NCI-H187 (cell line): ENCODE results near the gene HS1BP3.

Experiments used
- DNase-seq, 2 experiments: peaks; one replicate each; lab custom pipeline; 2025; lab: John Stamatoyannopoulos, UW

HS1BP3 gene

GRCh38 chr2:20629581-20630171, 21.2 kb downstream of the HS1BP3 start:
- no peak for DNase-seq

- DNase-seq = no peak
Observed at GRCh38 chr2:20629181-20629580, 21.7 kb downstream of the HS1BP3 start.

- no peak for DNase-seq
Observed at GRCh38 chr2:20627712-20628380, 23.1 kb downstream of the HS1BP3 start.

- no peak for DNase-seq
Observed at GRCh38 chr2:20626698-20627513, 24.0 kb downstream of the HS1BP3 start.

- DNase-seq = no peak
Observed at GRCh38 chr2:20626392-20626697, 24.6 kb downstream of the HS1BP3 start.

- no peak for DNase-seq
Observed at GRCh38 chr2:20625491-20626391, 25.2 kb downstream of the HS1BP3 start.

GRCh38 chr2:20624884-20625485, 25.9 kb downstream of the HS1BP3 start:
- DNase-seq = no peak

- DNase-seq = no peak
Observed at GRCh38 chr2:20624156-20624883, 26.6 kb downstream of the HS1BP3 start.

- no peak for DNase-seq
Observed at GRCh38 chr2:20623741-20624155, 27.1 kb downstream of the HS1BP3 start.

GRCh38 chr2:20623241-20623640, 27.7 kb downstream of the HS1BP3 start:
- no peak for DNase-seq

- DNase-seq = no peak
Observed at GRCh38 chr2:20622731-20623130, 28.2 kb downstream of the HS1BP3 start.

- no peak for DNase-seq
Observed at GRCh38 chr2:20622296-20622686, 28.6 kb downstream of the HS1BP3 start.

GRCh38 chr2:20621366-20622295, 29.3 kb downstream of the HS1BP3 start:
- no peak for DNase-seq

GRCh38 chr2:20620696-20621365, 30.1 kb downstream of the HS1BP3 start:
- no peak for DNase-seq

- no peak for DNase-seq
Observed at GRCh38 chr2:20620271-20620681, 30.6 kb downstream of the HS1BP3 start.

GRCh38 chr2:20619624-20620024, 31.3 kb downstream of the HS1BP3 start:
- DNase-seq = no peak

GRCh38 chr2:20618886-20619521, 31.9 kb downstream of the HS1BP3 start:
- DNase-seq = no peak

GRCh38 chr2:20618468-20618885, 32.4 kb downstream of the HS1BP3 start:
- DNase-seq = no peak

GRCh38 chr2:20617892-20618467, 32.9 kb downstream of the HS1BP3 start:
- no peak for DNase-seq
